PC-9 (cell line): Measurements from ENCODE around the gene CARMIL1. TPM values are rescaled to one million over a fixed set of nuclear protein-coding genes. Genes with fewer than 3 reads are reported as not detected.

Experiments
- BruUV-seq: library from RNA; stranded (reverse); fragments of 400-500 nt; replicated peaks from 2 replicates; lab custom pipeline; 2021; lab: Mats Ljungman, UMichigan
- CTCF ChIA-PET: fragments of 300-600 bp; sonication (Branson Sonifier 250); formaldehyde crosslinking; loops from one replicate; lab custom pipeline; 2022; ENCODE audit warnings: antibody characterized with exemption; lab: Charles Lee
- POLR2A ChIA-PET: fragments of 300-600 bp; sonication (Branson Sonifier 250); formaldehyde crosslinking; loops from one replicate; lab custom pipeline; 2022; ENCODE audit warnings: antibody characterized with exemption; ENCODE audit not compliant: unreplicated experiment; lab: Charles Lee
- DNase-seq, 2 experiments: peaks; one replicate each; pipeline versions ENCODE4 v3.0.0 to v3.0.0-alpha.2; 2015 to 2022; ENCODE audit warnings: mixed read lengths in 1 of 2
- H2AFZ ChIP-seq: fragments of 200-600 bp; sonication (generic); 2 replicates; pipeline ENCODE4 v1.8.1; 2017; ENCODE audit warnings: antibody characterized with exemption
- H3F3A ChIP-seq: fragments of 200-600 bp; sonication (generic); 2 replicates; pipeline ENCODE4 v1.8.1; 2017; ENCODE audit warnings: antibody characterized with exemption, mild to moderate bottlenecking, low read depth; ENCODE audit not compliant: insufficient read depth
- H3K27ac ChIP-seq: fragments of 200-600 bp; sonication (generic); 2 replicates; pipeline ENCODE4 v1.6.1; 2016; ENCODE audit warnings: mixed run types
- H3K27me3 ChIP-seq: fragments of 200-600 bp; sonication (generic); 2 replicates; pipeline ENCODE4 v1.6.1; 2016; ENCODE audit warnings: low read depth, mixed run types; ENCODE audit not compliant: insufficient read depth
- H3K36me3 ChIP-seq: fragments of 200-600 bp; sonication (generic); 2 replicates; pipeline ENCODE4 v1.6.1; 2016; ENCODE audit warnings: low read depth, mixed run types
- H3K4me1 ChIP-seq: fragments of 200-600 bp; sonication (generic); replicated peaks from 2 replicates; pipeline ENCODE4 v1.6.1; 2016; ENCODE audit warnings: mixed run types; ENCODE audit not compliant: insufficient read depth
- H3K4me2 ChIP-seq: fragments of 200-600 bp; sonication (generic); 2 replicates; pipeline ENCODE4 v1.6.1; 2017; ENCODE audit warnings: mixed run types
- H3K4me3 ChIP-seq: fragments of 200-600 bp; sonication (generic); 2 replicates; pipeline ENCODE4 v1.6.1; 2016; ENCODE audit warnings: mixed run types
- H3K79me2 ChIP-seq: fragments of 200-600 bp; sonication (generic); 2 replicates; pipeline ENCODE4 v1.6.1; 2017; ENCODE audit warnings: low read depth, mixed run types
- H3K9me2 ChIP-seq: fragments of 200-600 bp; sonication (generic); 2 replicates; pipeline ENCODE4 v1.8.1; 2017; ENCODE audit warnings: mild to moderate bottlenecking; ENCODE audit not compliant: insufficient read depth
- H3K9me3 ChIP-seq: fragments of 200-600 bp; sonication (generic); 2 replicates; pipeline ENCODE4 v1.8.1; 2016; ENCODE audit warnings: low read depth; ENCODE audit not compliant: insufficient read depth
- H4K20me1 ChIP-seq: fragments of 200-600 bp; sonication (generic); 2 replicates; pipeline ENCODE4 v1.8.1; 2017; ENCODE audit not compliant: insufficient read depth
- CTCF ChIP-seq: fragments of 200-600 bp; sonication (generic); conservative IDR thresholded peaks from 2 replicates; pipeline ENCODE4 v1.6.1; 2017; ENCODE audit warnings: mixed run types, antibody characterized with exemption, mild to moderate bottlenecking, moderate library complexity
- EZH2 ChIP-seq: fragments of 200-600 bp; sonication (generic); IDR thresholded peaks from 2 replicates; pipeline ENCODE4 v1.8.0; 2017; ENCODE audit warnings: antibody characterized with exemption, low read depth
- intact Hi-C: fragments of 100-400 bp; cut with micrococcal nuclease; formaldehyde crosslinking; loops from one replicate; pipeline ENCODE4 v1.10.0; 2022; ENCODE audit not compliant: unreplicated experiment
- total RNA-seq: library from RNA; stranded (reverse); gene quantifications from 2 replicates; pipeline ENCODE4 v1.2.3, GENCODE V29; 2021

Gene CARMIL1
- total RNA-seq, 1 experiment from 2014 or later: 33.1 TPM

GRCh38 chr6:25414755-25415154 is 135.6 kb downstream of the CARMIL1 start:
- Histone ChIP-seq H3K4me1 (peaks cover 12% of the 10 kb centered on the region; the same call in 1 of the 2 replicates), H3K4me2 (no peak overlapping the region), H3K36me3 (no peaks in the 10 kb centered on the region), H4K20me1 (peaks cover 3% of the 10 kb centered on the region; the same call in 1 of the 2 replicates), H3K79me2 (no peaks in the 10 kb centered on the region), H3K4me3 (no peak overlapping the region), H2AFZ (no peak overlapping the region), H3K9me2 (no peaks in the 10 kb centered on the region; the same call in 1 of the 2 replicates), H3K27ac (no peak overlapping the region), H3F3A (no peaks in the 10 kb centered on the region), H3K27me3 (no peaks in the 10 kb centered on the region), H3K9me3 (no peaks in the 10 kb centered on the region)
- no peak for TF ChIP-seq CTCF
- no TSS peak for BruUV-seq
- intact Hi-C loops: no loop called here
- POLR2A ChIA-PET: no interaction called here
- DNase-seq: no peak
- CTCF ChIA-PET: interaction anchor here (0.8 kb wide), 1 partner anchor 135 kb away, joined by 4 read pairs; the partner anchor contains the start of gene CARMIL1

GRCh38 chr6:25415274-25415673 is 136.1 kb downstream of the CARMIL1 start:
- Histone ChIP-seq H3K36me3 (no peaks in the 10 kb centered on the region), H3K79me2 (no peaks in the 10 kb centered on the region), H2AFZ (no peak overlapping the region), H3K9me2 (no peaks in the 10 kb centered on the region; the same call in 1 of the 2 replicates), H3K4me1 (peaks cover 12% of the 10 kb centered on the region; the same call in 1 of the 2 replicates), H3K4me3 (no peak overlapping the region), H4K20me1 (peaks cover 3% of the 10 kb centered on the region; the same call in 1 of the 2 replicates), H3F3A (no peaks in the 10 kb centered on the region), H3K27me3 (no peaks in the 10 kb centered on the region), H3K4me2 (no peak overlapping the region), H3K27ac (no peak overlapping the region), H3K9me3 (no peaks in the 10 kb centered on the region)
- CTCF ChIA-PET: no interaction called here
- intact Hi-C loops: no loop called here
- TF ChIP-seq CTCF (no peak), EZH2 (no peak)
- POLR2A ChIA-PET: no interaction called here
- BruUV-seq: no TSS peak
- no peak for DNase-seq

GRCh38 chr6:25415701-25416100 is 136.5 kb downstream of the CARMIL1 start:
- peaks cover 3% of the 10 kb centered on the region; the same call in 1 of the 2 replicates for H4K20me1 ChIP-seq
- POLR2A ChIA-PET: no interaction called here
- no peaks in the 10 kb centered on the region for H3K27me3 ChIP-seq
- H3K27ac ChIP-seq: no peak overlapping the region
- peaks cover 12% of the 10 kb centered on the region; the same call in 1 of the 2 replicates for H3K4me1 ChIP-seq
- no peaks in the 10 kb centered on the region for H3K79me2 ChIP-seq
- no peak for DNase-seq
- no peaks in the 10 kb centered on the region for H3K9me3 ChIP-seq
- TF ChIP-seq EZH2 (no peak), CTCF (no peak)
- H3F3A ChIP-seq: no peaks in the 10 kb centered on the region
- intact Hi-C loops: no loop called here
- H3K4me3 ChIP-seq: no peak overlapping the region
- CTCF ChIA-PET: no interaction called here
- H3K36me3 ChIP-seq: no peaks in the 10 kb centered on the region
- H2AFZ ChIP-seq: no peak overlapping the region
- no TSS peak for BruUV-seq
- no peak overlapping the region for H3K4me2 ChIP-seq
- H3K9me2 ChIP-seq: no peaks in the 10 kb centered on the region; the same call in 1 of the 2 replicates
